H1 (cell line): ENCODE measurements around the gene MORC2. TPM values are rescaled to one million over a fixed set of nuclear protein-coding genes. Genes with fewer than 3 reads are reported as not detected.
A peak's percentile ranks its signal among the peaks of the same experiment; 100 is the strongest.

Source experiments
- CTCF ChIA-PET: fragments of 300-600 bp; sonication (Branson Sonifier 250); formaldehyde crosslinking; loops from one replicate; lab custom pipeline; 2021; ENCODE audit not compliant: partially characterized antibody; lab: Charles Lee
- POLR2A ChIA-PET: fragments of 300-600 bp; sonication (Branson Sonifier 250); formaldehyde crosslinking; loops from one replicate; lab custom pipeline; 2021; ENCODE audit warnings: inconsistent platforms; ENCODE audit not compliant: partially characterized antibody; lab: Charles Lee
- DNase-seq, 2 experiments: peaks; one replicate each; pipeline versions ENCODE4 v3.0.0 to v3.0.0-alpha.2; 2010 to 2022; ENCODE audit warnings: low spot score in 2 of 2, low read depth in 1 of 2, mixed read lengths in 1 of 2
- FAIRE-seq: peaks from 2 replicates; lab custom pipeline; 2011; peaks lifted over from hg19 to GRCh38; lab: Jason Lieb, UNC
- H2AFZ ChIP-seq: 2 replicates; pipeline ENCODE4 v1.8.1; 2012; ENCODE audit warnings: low read length, inconsistent platforms
- H2AK5ac ChIP-seq: 2 replicates; pipeline ENCODE4 v1.6.1; 2013; ENCODE audit warnings: low read depth, low read length
- H2BK120ac ChIP-seq: replicated peaks from 2 replicates; pipeline ENCODE3; 2013; ENCODE audit warnings: low read depth, low read length, inconsistent platforms
- H2BK12ac ChIP-seq: 2 replicates; pipeline ENCODE4 v1.6.1; 2013; ENCODE audit warnings: low read depth, low read length
- H2BK15ac ChIP-seq: 2 replicates; pipeline ENCODE4 v1.6.1; 2013; ENCODE audit warnings: low read length
- H2BK20ac ChIP-seq: 2 replicates; pipeline ENCODE4 v1.6.1; 2013; ENCODE audit warnings: low read length
- H2BK5ac ChIP-seq: 2 replicates; pipeline ENCODE4 v1.6.1; 2013; ENCODE audit warnings: low read depth, low read length
- H3K14ac ChIP-seq: 2 replicates; pipeline ENCODE4 v1.6.1; 2013; ENCODE audit warnings: inconsistent platforms; ENCODE audit not compliant: insufficient read length
- H3K18ac ChIP-seq: 2 replicates; pipeline ENCODE4 v1.6.1; 2013; ENCODE audit warnings: low read length; ENCODE audit errors: extremely low read depth
- H3K23ac ChIP-seq: 2 replicates; pipeline ENCODE4 v1.6.1; 2013; ENCODE audit warnings: inconsistent platforms; ENCODE audit not compliant: insufficient read length
- H3K23me2 ChIP-seq: 2 replicates; pipeline ENCODE4 v1.6.1; 2013; ENCODE audit warnings: low read depth, low read length
- H3K27ac ChIP-seq: 2 replicates; pipeline ENCODE4 v1.6.1; 2011; ENCODE audit warnings: low read depth, low read length, inconsistent platforms
- H3K27me3 ChIP-seq, 4 experiments: replicated peaks in 1 of 4; 1 replicate in 1 of 4; 2 replicates in 3 of 4; pipeline versions ENCODE4 v1.6.1 to v1.8.1; 2011 to 2013; ENCODE audit warnings: low read length in 3 of 4, mild to moderate bottlenecking in 3 of 4, inconsistent platforms in 2 of 4, mixed read lengths in 2 of 4, moderate library complexity in 1 of 4; ENCODE audit not compliant: control insufficient read depth in 3 of 4, insufficient read depth in 3 of 4; ENCODE audit errors: extremely low read depth in 1 of 4
- H3K36me3 ChIP-seq, 4 experiments: 2 replicates each; pipeline versions ENCODE4 v1.6.1 to v1.8.1; 2011 to 2013; ENCODE audit warnings: mild to moderate bottlenecking in 4 of 4, low read length in 3 of 4, moderate library complexity in 2 of 4, control low read depth in 1 of 4, inconsistent platforms in 1 of 4; ENCODE audit not compliant: insufficient read depth in 4 of 4, control insufficient read depth in 2 of 4
- H3K4ac ChIP-seq: replicated peaks from 2 replicates; pipeline ENCODE3; 2013; ENCODE audit warnings: low read length, low read depth, mixed read lengths, inconsistent platforms; ENCODE audit not compliant: insufficient read length
- H3K4me1 ChIP-seq, 4 experiments: replicated peaks in 1 of 4; 1 replicate in 1 of 4; 2 replicates in 3 of 4; pipeline versions ENCODE4 v1.6.1 to v1.8.1; 2011 to 2013; ENCODE audit warnings: low read length in 3 of 4, inconsistent platforms in 2 of 4, mixed read lengths in 1 of 4; ENCODE audit not compliant: insufficient read depth in 4 of 4, control insufficient read depth in 3 of 4
- H3K4me2 ChIP-seq, 2 experiments: 2 replicates each; pipeline versions ENCODE4 v1.6.1 to v1.8.1; 2011 to 2013; ENCODE audit warnings: low read depth in 2 of 2, low read length in 2 of 2, control low read depth in 1 of 2, inconsistent platforms in 1 of 2, mild to moderate bottlenecking in 1 of 2; ENCODE audit not compliant: insufficient read depth in 1 of 2
- H3K4me3 ChIP-seq, 4 experiments: fragments of 200-600, 300-600 bp in 1 of 4; sonication (generic), shearing (Covaris generic), sonication (Bioruptor Twin) in 1 of 4; 2 replicates each; pipeline versions ENCODE4 v1.5.1 to v1.8.1; 2011 to 2016; ENCODE audit warnings: low read length in 4 of 4, low read depth in 3 of 4, control low read depth in 2 of 4, inconsistent platforms in 2 of 4, mild to moderate bottlenecking in 2 of 4, mixed read lengths in 1 of 4, moderate library complexity in 1 of 4; ENCODE audit not compliant: insufficient read depth in 2 of 4; ENCODE audit errors: extremely low read depth in 1 of 4
- H3K56ac ChIP-seq: replicated peaks from 2 replicates; pipeline ENCODE3; 2013; ENCODE audit warnings: low read depth, mild to moderate bottlenecking, mixed read lengths, low read length, inconsistent platforms; ENCODE audit not compliant: insufficient read length
- H3K79me1 ChIP-seq: 2 replicates; pipeline ENCODE4 v1.6.1; 2013; ENCODE audit warnings: low read depth, low read length, control low read depth
- H3K79me2 ChIP-seq, 2 experiments: 2 replicates each; pipeline versions ENCODE4 v1.6.1 to v1.8.1; 2012 to 2013; ENCODE audit warnings: low read length in 2 of 2, mild to moderate bottlenecking in 2 of 2, inconsistent platforms in 1 of 2; ENCODE audit not compliant: insufficient read depth in 2 of 2, control insufficient read depth in 1 of 2
- H3K9ac ChIP-seq, 4 experiments: replicated peaks in 1 of 4; 1 replicate in 1 of 4; 2 replicates in 3 of 4; pipeline versions ENCODE4 v1.6.1 to v1.8.1; 2011 to 2013; ENCODE audit warnings: low read depth in 3 of 4, low read length in 3 of 4, control low read depth in 2 of 4, mild to moderate bottlenecking in 2 of 4, moderate library complexity in 2 of 4, inconsistent platforms in 1 of 4; ENCODE audit errors: extremely low read depth in 1 of 4
- H3K9me3 ChIP-seq, 2 experiments: 2 replicates each; pipeline versions ENCODE4 v1.6.1 to v1.8.1; 2012 to 2013; ENCODE audit warnings: mild to moderate bottlenecking in 2 of 2, moderate library complexity in 2 of 2, control low read depth in 1 of 2, inconsistent platforms in 1 of 2, low read depth in 1 of 2, low read length in 1 of 2, mixed read lengths in 1 of 2; ENCODE audit not compliant: insufficient read depth in 2 of 2
- H4K20me1 ChIP-seq, 2 experiments: replicated peaks in 1 of 2; 2 replicates each; pipeline versions ENCODE3 to v1.8.1; 2011 to 2013; ENCODE audit warnings: inconsistent platforms in 2 of 2, low read length in 2 of 2, mild to moderate bottlenecking in 1 of 2; ENCODE audit not compliant: insufficient read depth in 2 of 2, control insufficient read depth in 1 of 2
- H4K5ac ChIP-seq: 2 replicates; pipeline ENCODE4 v1.6.1; 2013; ENCODE audit warnings: low read length, low read depth, mixed read lengths, inconsistent platforms; ENCODE audit not compliant: insufficient read length
- H4K8ac ChIP-seq: 2 replicates; pipeline ENCODE4 v1.8.0; 2013; ENCODE audit warnings: mild to moderate bottlenecking, moderate library complexity, low read length, inconsistent platforms; ENCODE audit not compliant: insufficient read depth; ENCODE audit errors: extremely low read depth
- H4K91ac ChIP-seq: replicated peaks from 2 replicates; pipeline ENCODE3; 2013; ENCODE audit warnings: low read length, mixed read lengths, inconsistent platforms; ENCODE audit not compliant: insufficient read length
- POLR2A ChIP-seq, 2 experiments: IDR thresholded peaks; 1 replicate in 1 of 2; 2 replicates in 1 of 2; pipeline ENCODE4 v1.6.1; 2011; ENCODE audit warnings: low read depth in 2 of 2, low read length in 2 of 2, mild to moderate bottlenecking in 2 of 2; ENCODE audit errors: control extremely low read depth in 1 of 2
- POLR2AphosphoS5 ChIP-seq: IDR thresholded peaks from 2 replicates; pipeline ENCODE4 v1.6.1; 2011; ENCODE audit warnings: low read depth, low read length
- TAF7 ChIP-seq: optimal IDR thresholded peaks from 2 replicates; pipeline ENCODE3; 2011; ENCODE audit warnings: low read depth, mild to moderate bottlenecking, inconsistent platforms, low read length, moderate library complexity, borderline replicate concordance
- WGBS, 2 experiments: shearing (Covaris generic) in 1 of 2; methylation state at CpG; one replicate each; pipeline versions ENCODE4 v1.1.6 to v1.1.7; 2013 to 2015; ENCODE audit warnings: low lambda C conversion rate in 2 of 2, mixed read lengths in 2 of 2, inconsistent platforms in 1 of 2, low coverage in 1 of 2, missing lambda C conversion rate in 1 of 2; ENCODE audit not compliant: insufficient replicate concordance in 2 of 2, insufficient coverage in 1 of 2, insufficient read length in 1 of 2; ENCODE audit errors: extremely low coverage in 1 of 2, missing lambda C conversion rate in 1 of 2; 5-methylcytosine and 5-hydroxymethylcytosine counted together
- polyA plus RNA-seq, 7 experiments: library from polyadenylated mRNA; depleted of rRNA in 3 of 7; stranded (reverse) in 5 of 7; unstranded in 2 of 7; fragments of >200 nt in 5 of 7; fragments of 200-250 nt in 2 of 7; gene quantifications; 1 replicate in 5 of 7; 2 replicates in 1 of 7; 4 replicates in 1 of 7; pipeline versions ENCODE4 v1.2.1 to v1.2.3, GENCODE V29; 2011 to 2013; ENCODE audit warnings: missing spikeins in 2 of 7, mixed read lengths in 2 of 7
- total RNA-seq: library from RNA; stranded (reverse); fragmentation: NEBNext Ultra II Directional; extraction: Animal tissue kit (Norgen Biotek cat#: 25700); gene quantifications from 2 replicates; pipeline ENCODE4 v1.2.1, GENCODE V29; 2021

Gene MORC2
- total and polyA plus RNA-seq, 2 of the 8 experiments (the other 6 are each of a cell fraction or from before 2014, with no cell fraction given), result 15.4 to 68.0 TPM

GRCh38 chr22:30926706-30927105 is 41.9 kb downstream of the MORC2 start:
- Histone ChIP-seq H3K9me3 (no peaks in the 10 kb centered on the region), H4K8ac (no peak overlapping the region), H3K23ac (no peak overlapping the region), H3K23me2 (no peaks in the 10 kb centered on the region), H4K20me1 (peaks cover 1 to 8% of the 10 kb centered on the region in 2 experiments), H3K9ac (no peak overlapping the region), H3K27ac (no peak overlapping the region), H2BK20ac (no peak overlapping the region), H2BK12ac (no peak overlapping the region), H3K56ac (no peak overlapping the region), H2BK120ac (no peak overlapping the region), H3K14ac (no peak overlapping the region), H2BK5ac (no peak overlapping the region), H2AFZ (no peak overlapping the region), H4K91ac (no peak overlapping the region), H3K79me1 (peaks cover 4% of the 10 kb centered on the region; the same call in 1 of the 2 replicates), H2BK15ac (no peak overlapping the region), H3K36me3 (peaks cover 37 to 75% (median 63%) of the 10 kb centered on the region in 4 experiments), H3K4me3 (no peak overlapping the region), H3K4me2 (no peak overlapping the region), H3K27me3 (no peaks in the 10 kb centered on the region), H3K18ac (no peak overlapping the region), H3K79me2 (no peaks in the 10 kb centered on the region), H4K5ac (no peak overlapping the region), H3K4ac (no peak overlapping the region), H3K4me1 (no peaks in the 10 kb centered on the region), H2AK5ac (no peak overlapping the region)
- ChIA-PET CTCF (interaction anchor here (0.7 to 1.4 kb wide), 3 partner anchors 9 to 264 kb away, joined by 3 to 8 read pairs (median 3); no protein-coding TSS in a partner anchor), POLR2A (interaction anchor here (0.8 to 2.0 kb wide), 3 partner anchors 13 to 42 kb away, joined by 3 to 9 read pairs (median 5); partner anchors contain the start of genes MORC2 and TUG1)
- TF ChIP-seq TAF7, result no peak
- peak in 1 of 2 experiments; percentile 31; a peak in 1 of 3 replicates for TF ChIP-seq POLR2A (IDR thresholded peaks at IDR 0.05; ENCODE audit: control extremely low read depth in 1 of 2, low read depth in 2 of 2, low read length in 2 of 2)
- 0 out of 2 replicates have a peak, but pooled peaks have one; percentile 15 for TF ChIP-seq POLR2AphosphoS5
- FAIRE-seq, result no peak
- DNase-seq, result no peak
- 88% methylated on average over 4 of the region's 4 CpGs; no CpG with 5 or more reads in 1 of the 2 experiments for WGBS, 2 experiments
